ENCODE data around the gene CCR7. TPM values are rescaled to one million over a fixed set of nuclear protein-coding genes. Genes with fewer than 3 reads are reported as not detected.

Gene CCR7
- total and polyA plus RNA-seq, 4 experiments from 2014 or later, result 268 to 502 (median 353) TPM

- intact Hi-C loops (cut with micrococcal nuclease), result no loop called here
- H3K4me1 ChIP-seq (ENCODE audit: insufficient read depth, low read length), result peaks cover 100% of the 10 kb centered on the region
Measured at GRCh38 chr17:40557531-40558299, 7.6 kb downstream of the CCR7 start.

GRCh38 chr17:40556884-40557414, 8.3 kb downstream of the CCR7 start:
- peak in 1 of 5 donors; percentile 24 for DNase-seq
- Mint-ChIP-seq H3K4me3 (peak overlapping the region in 2 of 8 donors; percentile 44 to 47), H3K4me1 (peaks cover 56 to 99% (median 81%) of the 10 kb centered on the region in 4 donors), H3K27ac (peak overlapping the region; percentile 61 to 92 (median 83)), H3K36me3 (peaks cover 62 to 78% of the 10 kb centered on the region in 2 donors), H3K27me3 (no peaks in the 10 kb centered on the region), H3K9me3 (peaks cover 0 to 2% (median 0%) of the 10 kb centered on the region in 8 donors)
- Histone ChIP-seq H3K4me3 (ENCODE audit: low read length in 2 of 2) (no peak overlapping the region), H3K36me3 (ENCODE audit: insufficient read depth, low read length) (peaks cover 82% of the 10 kb centered on the region), H3K27me3 (ENCODE audit: insufficient read depth, low read length) (no peaks in the 10 kb centered on the region), H3K27ac (ENCODE audit: low read depth, low read length) (peak overlapping the region; percentile 11), H3K4me1 (ENCODE audit: insufficient read depth, low read length) (peaks cover 100% of the 10 kb centered on the region), H3K9me3 (ENCODE audit: control insufficient read depth in 1 of 2, low read length in 2 of 2) (no peaks in the 10 kb centered on the region)
- ChIA-PET POLR2A (ENCODE audit: partially characterized antibody) (interaction anchor here (0.6 to 28.0 kb wide), 11 partner anchors 6 to 151 kb away, joined by 3 to 1226 read pairs (median 5); partner anchors contain the start of genes CCR7, IGFBP4 and SMARCE1), CTCF (ENCODE audit: partially characterized antibody) (interaction anchor here (1.0 to 19.3 kb wide), 5 partner anchors 9 to 195 kb away, joined by 3 to 512 read pairs (median 17); no protein-coding TSS in a partner anchor)
- intact Hi-C loops (cut with micrococcal nuclease), result no loop called here

More at GRCh38 chr17:40557531-40558299, 7.6 kb downstream of the CCR7 start:
- Histone ChIP-seq H3K27me3 (ENCODE audit: insufficient read depth, low read length) (no peaks in the 10 kb centered on the region), H3K27ac (ENCODE audit: low read depth, low read length) (peak overlapping the region; percentile 94), H3K36me3 (ENCODE audit: insufficient read depth, low read length) (peaks cover 78% of the 10 kb centered on the region), H3K9me3 (ENCODE audit: control insufficient read depth in 1 of 2, low read length in 2 of 2) (no peaks in the 10 kb centered on the region), H3K4me3 (ENCODE audit: low read length in 2 of 2) (no peak overlapping the region)
- ChIA-PET POLR2A (ENCODE audit: partially characterized antibody) (interaction anchor here (1.0 to 28.0 kb wide), 10 partner anchors 6 to 195 kb away, joined by 3 to 1226 read pairs (median 10); partner anchors contain the start of genes SMARCE1 and TOP2A), CTCF (ENCODE audit: partially characterized antibody) (interaction anchor here (0.8 to 19.3 kb wide), 10 partner anchors 8 to 202 kb away, joined by 3 to 512 read pairs (median 30); no protein-coding TSS in a partner anchor)
- peak in 1 of 5 donors; percentile 32 for DNase-seq
- Mint-ChIP-seq H3K27ac (peak overlapping the region; percentile 46 to 99 (median 79)), H3K27me3 (no peaks in the 10 kb centered on the region), H3K4me3 (peak overlapping the region in 3 of 8 donors; percentile 12 to 63 (median 17)), H3K9me3 (peaks cover 0 to 2% (median 0%) of the 10 kb centered on the region in 8 donors), H3K4me1 (peaks cover 53 to 99% (median 80%) of the 10 kb centered on the region in 4 donors), H3K36me3 (peaks cover 62 to 82% of the 10 kb centered on the region in 2 donors)

- Mint-ChIP-seq H3K27me3 (no peaks in the 10 kb centered on the region), H3K4me1 (peaks cover 54 to 99% (median 80%) of the 10 kb centered on the region in 4 donors), H3K9me3 (peaks cover 0 to 2% (median 0%) of the 10 kb centered on the region in 8 donors), H3K4me3 (peak overlapping the region in 3 of 8 donors; percentile 17 to 79 (median 62)), H3K27ac (peak overlapping the region in 6 of 7 donors; percentile 61 to 91 (median 84)), H3K36me3 (peaks cover 57 to 76% of the 10 kb centered on the region in 2 donors)
- Histone ChIP-seq H3K27me3 (ENCODE audit: insufficient read depth, low read length) (no peaks in the 10 kb centered on the region), H3K4me3 (ENCODE audit: low read length in 2 of 2) (no peak overlapping the region), H3K4me1 (ENCODE audit: insufficient read depth, low read length) (peaks cover 99% of the 10 kb centered on the region), H3K27ac (ENCODE audit: low read depth, low read length) (peak overlapping the region; percentile 6), H3K36me3 (ENCODE audit: insufficient read depth, low read length) (peaks cover 81% of the 10 kb centered on the region), H3K9me3 (ENCODE audit: control insufficient read depth in 1 of 2, low read length in 2 of 2) (no peaks in the 10 kb centered on the region)
- no peak for DNase-seq
- ChIA-PET CTCF (ENCODE audit: partially characterized antibody) (interaction anchor here (0.8 to 19.3 kb wide), 7 partner anchors 8 to 195 kb away, joined by 3 to 512 read pairs (median 9); partner anchors contain the start of gene CCR7), POLR2A (ENCODE audit: partially characterized antibody) (interaction anchor here (0.9 to 28.0 kb wide), 11 partner anchors 5 to 194 kb away, joined by 3 to 1226 read pairs (median 5); partner anchors contain the start of genes CCR7, IGFBP4 and SMARCE1)
- intact Hi-C loops (cut with micrococcal nuclease), result no loop called here
Measured at GRCh38 chr17:40556198-40556661, 9.0 kb downstream of the CCR7 start.

- H3K36me3 Mint-ChIP-seq, result peaks cover 57 to 70% of the 10 kb centered on the region in 2 donors
- no peaks in the 10 kb centered on the region for H3K9me3 ChIP-seq (ENCODE audit: control insufficient read depth in 1 of 2, low read length in 2 of 2)
- H3K4me1 Mint-ChIP-seq, result peaks cover 54 to 99% (median 81%) of the 10 kb centered on the region in 4 donors
- peak in 1 of 5 donors; percentile 33 for DNase-seq
- ChIA-PET CTCF (ENCODE audit: partially characterized antibody) (interaction anchor here (0.8 to 19.3 kb wide), 12 partner anchors 8 to 204 kb away, joined by 3 to 512 read pairs (median 4); partner anchors contain the start of gene CCR7), POLR2A (ENCODE audit: partially characterized antibody) (interaction anchor here (1.0 to 28.0 kb wide), 14 partner anchors 4 to 193 kb away, joined by 3 to 1226 read pairs (median 6); partner anchors contain the start of genes CCR7, IGFBP4 and TOP2A)
- H3K36me3 ChIP-seq (ENCODE audit: insufficient read depth, low read length), result peaks cover 76% of the 10 kb centered on the region
- no peaks in the 10 kb centered on the region for H3K27me3 Mint-ChIP-seq
- peak overlapping the region in 4 of 8 donors; percentile 13 to 79 (median 40) for H3K4me3 Mint-ChIP-seq
- H3K4me3 ChIP-seq (ENCODE audit: low read length in 2 of 2), result no peak overlapping the region
- H3K4me1 ChIP-seq (ENCODE audit: insufficient read depth, low read length), result peaks cover 99% of the 10 kb centered on the region
- H3K9me3 Mint-ChIP-seq, result peaks cover 0 to 2% (median 0%) of the 10 kb centered on the region in 8 donors
- no peaks in the 10 kb centered on the region for H3K27me3 ChIP-seq (ENCODE audit: insufficient read depth, low read length)
- no peak overlapping the region for H3K27ac ChIP-seq (ENCODE audit: low read depth, low read length)
- intact Hi-C loops (cut with micrococcal nuclease), result no loop called here
- H3K27ac Mint-ChIP-seq, result peak overlapping the region; percentile 61 to 93 (median 89)
Measured at GRCh38 chr17:40555296-40556190, 9.7 kb downstream of the CCR7 start.

GRCh38 chr17:40554646-40555295, 10.5 kb downstream of the CCR7 start:
- Histone ChIP-seq H3K4me3 (ENCODE audit: low read length in 2 of 2) (no peak overlapping the region), H3K27ac (ENCODE audit: low read depth, low read length) (peak overlapping the region; percentile 64), H3K36me3 (ENCODE audit: insufficient read depth, low read length) (peaks cover 70% of the 10 kb centered on the region), H3K9me3 (ENCODE audit: control insufficient read depth in 1 of 2, low read length in 2 of 2) (no peaks in the 10 kb centered on the region), H3K4me1 (ENCODE audit: insufficient read depth, low read length) (peaks cover 99% of the 10 kb centered on the region), H3K27me3 (ENCODE audit: insufficient read depth, low read length) (no peaks in the 10 kb centered on the region)
- Mint-ChIP-seq H3K9me3 (peaks cover 0 to 2% (median 0%) of the 10 kb centered on the region in 8 donors), H3K4me3 (peak overlapping the region in 7 of 8 donors; percentile 49 to 82 (median 77)), H3K27ac (peak overlapping the region; percentile 89 to 96 (median 91)), H3K4me1 (peaks cover 55 to 100% (median 79%) of the 10 kb centered on the region in 4 donors), H3K27me3 (no peaks in the 10 kb centered on the region), H3K36me3 (peaks cover 52 to 62% of the 10 kb centered on the region in 2 donors)
- peak in 1 of 5 donors; percentile 9 for DNase-seq
- ChIA-PET CTCF (ENCODE audit: partially characterized antibody) (interaction anchor here (0.9 to 19.3 kb wide), 12 partner anchors 8 to 203 kb away, joined by 3 to 512 read pairs (median 4); partner anchors contain the start of gene CCR7), POLR2A (ENCODE audit: partially characterized antibody) (interaction anchor here (0.5 to 28.0 kb wide), 15 partner anchors 6 to 193 kb away, joined by 3 to 1226 read pairs (median 3); partner anchors contain the start of genes CCR7 and TOP2A)
- intact Hi-C loops (cut with micrococcal nuclease), result no loop called here

Data from CD4-positive, alpha-beta memory T cell (primary cell).